Measurements from ENCODE around the gene MRPS18B.

DNA sequence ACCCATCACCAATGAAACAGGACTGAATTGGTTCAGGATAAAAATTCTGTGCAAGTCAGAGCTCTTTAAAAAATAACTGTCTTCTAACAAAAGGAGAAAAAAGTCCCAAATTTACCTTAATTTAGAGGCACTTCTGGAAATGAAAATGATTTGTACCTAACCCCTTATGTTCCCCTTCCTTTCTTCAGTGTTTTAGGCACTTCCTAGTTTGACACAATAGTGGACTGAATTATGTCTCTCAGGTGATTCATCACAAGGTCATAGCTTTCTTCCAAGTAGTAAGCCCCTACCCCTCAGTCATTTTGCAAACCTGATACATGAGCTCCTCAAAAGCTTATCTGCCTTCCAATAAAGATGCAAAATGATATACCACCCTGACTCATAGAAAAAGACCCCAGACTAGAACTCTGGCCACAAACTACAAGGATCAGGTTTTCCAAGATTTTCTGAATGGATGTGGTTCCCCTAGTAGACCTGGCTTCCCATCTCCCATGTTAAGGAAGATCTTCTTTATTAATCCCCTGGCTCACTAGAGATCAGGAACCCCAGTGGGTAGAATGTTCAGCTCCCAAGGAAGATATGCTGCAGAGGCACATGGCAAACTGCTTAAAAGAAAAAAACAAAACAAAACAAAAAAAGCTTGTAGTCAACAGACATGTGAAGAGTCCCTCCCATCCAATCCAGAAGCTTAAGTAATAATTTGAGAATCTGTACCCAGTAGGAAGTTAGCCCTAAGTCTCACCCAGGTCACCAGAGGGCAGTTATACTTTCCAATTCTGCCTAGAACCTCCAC lies 4.2 kb upstream of the MRPS18B start:
- no peak for TF ChIP-seq POLR2AphosphoS5 (IDR thresholded peaks at IDR 0.05)
- TF ChIP-seq, protein P1, sequence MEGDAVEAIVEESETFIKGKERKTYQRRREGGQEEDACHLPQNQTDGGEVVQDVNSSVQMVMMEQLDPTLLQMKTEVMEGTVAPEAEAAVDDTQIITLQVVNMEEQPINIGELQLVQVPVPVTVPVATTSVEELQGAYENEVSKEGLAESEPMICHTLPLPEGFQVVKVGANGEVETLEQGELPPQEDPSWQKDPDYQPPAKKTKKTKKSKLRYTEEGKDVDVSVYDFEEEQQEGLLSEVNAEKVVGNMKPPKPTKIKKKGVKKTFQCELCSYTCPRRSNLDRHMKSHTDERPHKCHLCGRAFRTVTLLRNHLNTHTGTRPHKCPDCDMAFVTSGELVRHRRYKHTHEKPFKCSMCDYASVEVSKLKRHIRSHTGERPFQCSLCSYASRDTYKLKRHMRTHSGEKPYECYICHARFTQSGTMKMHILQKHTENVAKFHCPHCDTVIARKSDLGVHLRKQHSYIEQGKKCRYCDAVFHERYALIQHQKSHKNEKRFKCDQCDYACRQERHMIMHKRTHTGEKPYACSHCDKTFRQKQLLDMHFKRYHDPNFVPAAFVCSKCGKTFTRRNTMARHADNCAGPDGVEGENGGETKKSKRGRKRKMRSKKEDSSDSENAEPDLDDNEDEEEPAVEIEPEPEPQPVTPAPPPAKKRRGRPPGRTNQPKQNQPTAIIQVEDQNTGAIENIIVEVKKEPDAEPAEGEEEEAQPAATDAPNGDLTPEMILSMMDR (IDR thresholded peaks at IDR 0.05) = no peak
